COLO668 (cell line): ENCODE data around the gene INPP4B.

Experiments
- DNase-seq: peaks from one replicate; lab custom pipeline; 2025; ENCODE audit not compliant: unreplicated experiment; lab: John Stamatoyannopoulos, UW

The INPP4B gene

DNA sequence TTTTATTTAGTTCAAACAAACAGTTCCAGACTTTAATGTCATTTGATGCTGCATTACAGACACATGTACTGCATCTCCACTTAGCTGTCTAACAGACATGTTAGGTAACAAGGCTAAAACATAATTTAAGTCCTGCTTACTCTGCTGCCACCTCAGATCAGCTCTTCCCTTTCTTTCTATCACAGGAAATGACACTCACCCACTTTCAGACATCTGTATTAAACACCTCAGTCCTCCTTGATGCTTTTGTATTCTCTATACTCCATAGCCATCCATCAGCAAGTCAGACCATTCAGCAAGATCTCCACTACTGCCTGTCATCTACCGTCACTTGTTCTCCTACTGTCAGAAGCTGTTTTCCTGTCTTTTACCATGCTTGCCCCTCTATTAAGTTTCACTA lies 804.3 kb downstream of the INPP4B start:
- no peak for DNase-seq

DNA sequence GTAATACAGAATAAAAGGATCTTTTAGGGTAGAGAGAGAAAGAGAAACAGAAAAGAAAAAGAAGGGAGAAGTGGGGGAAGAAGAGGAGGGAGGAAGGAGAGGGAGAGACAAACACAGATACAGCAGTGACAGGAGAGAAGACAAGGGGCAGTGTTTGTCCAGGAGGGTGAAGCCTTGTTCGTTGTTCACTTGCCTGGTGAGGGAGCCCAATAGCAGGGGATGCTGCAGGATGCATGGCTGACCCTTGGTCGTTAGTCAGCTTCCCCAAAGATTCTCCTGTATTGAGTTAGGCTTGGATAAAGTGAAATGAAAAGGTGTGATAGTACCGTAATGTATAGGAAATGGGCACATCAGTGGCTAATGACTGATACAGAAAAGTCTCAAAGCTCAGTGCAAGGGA lies 806.1 kb downstream of the INPP4B start:
- no peak for DNase-seq

DNA sequence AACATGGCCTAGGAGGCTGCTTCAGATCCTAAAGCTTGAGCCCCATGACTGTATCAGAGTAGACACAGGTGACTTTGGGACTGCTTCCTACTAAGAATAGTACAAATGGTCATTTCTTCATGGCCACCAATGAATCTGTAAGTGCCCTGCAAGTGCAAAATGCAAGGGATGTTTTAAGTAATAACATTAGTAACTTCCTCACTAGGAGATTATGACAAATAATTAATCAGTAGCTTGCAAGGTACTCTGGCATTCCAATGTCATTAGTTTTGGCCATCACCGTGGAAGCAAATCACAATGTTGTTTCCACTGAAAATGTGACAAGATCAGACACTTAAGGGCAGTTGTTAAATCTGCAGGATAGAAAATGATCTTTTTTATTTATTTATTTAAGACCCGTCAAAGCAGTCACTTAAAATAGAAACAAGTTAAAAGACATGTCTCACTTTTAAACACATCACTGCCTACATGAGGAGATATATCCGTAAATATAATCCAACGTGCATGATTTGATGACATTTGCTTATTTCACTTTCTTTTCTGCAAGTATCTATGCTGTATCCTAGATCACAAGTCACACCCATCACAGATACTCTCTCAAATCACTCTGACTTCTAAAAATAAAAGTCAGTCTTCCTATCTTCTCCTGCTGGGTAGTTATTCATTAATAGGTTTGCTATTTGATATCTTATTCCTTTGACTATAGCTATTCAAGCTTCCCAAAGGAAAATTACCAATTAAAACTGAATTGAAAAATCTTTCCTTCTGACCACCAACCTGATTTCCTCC lies 809.1 kb downstream of the INPP4B start:
- no peak for DNase-seq

DNA sequence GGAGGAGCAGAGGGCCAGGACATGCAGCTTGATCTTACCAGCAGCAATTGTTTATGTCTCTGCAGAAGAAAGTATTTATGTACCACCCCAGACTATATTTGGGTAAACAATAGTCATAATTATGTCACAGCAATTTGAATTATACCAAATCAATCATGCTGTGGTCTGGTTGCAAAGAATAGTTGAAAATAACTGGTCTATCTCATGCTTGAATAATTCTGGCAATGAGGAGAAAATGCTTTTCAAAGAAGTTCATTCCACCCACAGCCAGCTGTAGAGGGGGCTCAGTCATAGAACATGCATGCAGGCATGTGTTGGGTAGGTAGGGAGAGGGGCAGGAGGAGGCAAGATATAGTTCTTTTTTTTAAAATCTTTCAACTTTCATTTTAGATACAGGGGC lies 810.5 kb downstream of the INPP4B start:
- DNase-seq = no peak

DNA sequence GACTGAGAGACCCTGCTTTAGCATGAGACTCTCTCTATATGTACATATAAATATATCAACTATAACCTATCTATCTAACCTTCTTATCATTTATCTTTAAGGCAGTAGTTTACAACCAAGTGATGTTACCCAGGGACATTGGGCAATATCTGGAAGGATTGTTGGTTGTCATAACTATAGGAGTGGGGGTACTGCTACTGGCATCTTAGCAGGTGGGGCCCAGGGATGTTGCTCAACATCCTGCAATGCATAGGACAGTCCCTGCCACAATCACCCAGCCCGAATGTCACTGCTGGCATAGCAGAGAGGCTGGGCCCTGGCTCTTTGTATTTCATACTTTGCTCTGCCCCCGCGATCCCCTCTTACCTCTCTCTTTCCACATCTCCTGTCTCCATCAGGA lies 812.0 kb downstream of the INPP4B start:
- no peak for DNase-seq

DNA sequence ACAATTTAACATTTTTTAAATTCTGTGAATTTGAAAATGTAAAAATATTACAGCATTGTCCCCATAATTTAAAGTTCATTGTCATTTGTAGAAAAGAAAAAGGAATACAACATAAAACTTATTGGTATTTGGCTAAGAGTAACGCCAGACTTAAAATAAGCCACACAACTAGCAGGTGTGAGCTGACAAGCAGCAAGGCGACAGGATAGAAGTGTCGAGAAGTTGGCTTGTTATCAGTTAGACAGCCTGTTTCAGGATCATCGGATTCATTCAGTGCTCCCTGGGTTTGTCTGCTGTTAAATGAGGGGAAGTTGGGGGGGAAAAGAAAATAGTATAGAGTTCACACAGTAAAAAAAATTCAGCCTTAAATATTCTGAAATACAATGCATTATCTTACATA lies 816.1 kb downstream of the INPP4B start:
- no peak for DNase-seq

DNA sequence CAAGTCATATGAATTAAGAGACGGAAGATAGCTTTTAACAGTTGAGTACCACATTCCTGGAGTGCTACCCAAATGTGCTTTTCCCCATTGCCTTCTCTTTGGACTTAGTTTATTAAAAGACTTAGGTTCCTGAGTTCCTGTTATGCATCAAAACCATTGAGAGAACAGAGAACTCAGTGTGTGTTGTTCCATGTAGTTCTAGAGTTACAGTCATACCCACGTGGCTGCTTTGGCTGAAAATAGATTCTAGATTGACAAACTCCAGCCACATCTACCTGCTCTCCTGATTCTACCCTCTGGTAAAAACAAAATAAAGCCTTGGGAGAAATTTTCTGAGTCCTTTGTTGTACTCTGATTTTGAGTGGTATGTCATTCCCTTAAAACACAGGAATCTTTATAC lies 824.3 kb downstream of the INPP4B start:
- DNase-seq = no peak

DNA sequence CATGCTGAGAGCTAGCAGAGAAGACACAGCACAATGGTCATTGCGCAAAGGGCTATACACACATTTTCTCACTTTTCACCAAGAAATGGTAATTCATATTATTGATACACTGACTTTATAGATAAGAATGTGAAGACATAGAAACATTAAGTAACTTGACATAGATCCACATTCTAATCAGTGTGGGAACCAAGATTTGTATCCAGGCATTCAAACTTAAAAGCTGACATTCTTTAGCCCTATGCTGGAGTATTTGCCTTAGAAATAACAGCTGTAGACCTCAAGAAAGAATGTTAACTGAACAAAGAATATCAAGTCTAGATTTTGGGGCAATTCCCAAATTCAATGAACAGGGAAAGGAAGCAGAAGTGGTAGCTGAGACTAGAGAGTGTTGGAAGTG lies 824.9 kb downstream of the INPP4B start:
- no peak for DNase-seq

DNA sequence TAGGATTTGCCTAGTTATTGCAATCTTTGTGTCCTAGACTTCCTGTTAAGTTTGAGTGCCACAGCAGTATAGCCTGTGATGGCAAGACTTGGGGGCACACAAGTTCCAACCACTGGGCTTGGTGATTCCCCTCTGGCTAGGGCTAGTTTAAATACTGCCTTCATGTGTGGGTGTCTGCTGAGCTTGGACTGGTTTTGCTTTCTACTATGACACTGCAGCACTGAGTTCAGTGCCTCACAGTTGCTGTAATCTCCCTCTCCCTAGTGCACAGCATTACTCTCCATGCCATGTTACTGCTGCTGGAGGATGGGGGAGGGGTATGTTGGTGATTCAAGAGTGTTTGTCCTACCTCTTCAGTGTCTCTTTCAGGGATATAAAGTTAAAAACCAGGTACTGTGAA lies 830.1 kb downstream of the INPP4B start:
- DNase-seq = no peak

DNA sequence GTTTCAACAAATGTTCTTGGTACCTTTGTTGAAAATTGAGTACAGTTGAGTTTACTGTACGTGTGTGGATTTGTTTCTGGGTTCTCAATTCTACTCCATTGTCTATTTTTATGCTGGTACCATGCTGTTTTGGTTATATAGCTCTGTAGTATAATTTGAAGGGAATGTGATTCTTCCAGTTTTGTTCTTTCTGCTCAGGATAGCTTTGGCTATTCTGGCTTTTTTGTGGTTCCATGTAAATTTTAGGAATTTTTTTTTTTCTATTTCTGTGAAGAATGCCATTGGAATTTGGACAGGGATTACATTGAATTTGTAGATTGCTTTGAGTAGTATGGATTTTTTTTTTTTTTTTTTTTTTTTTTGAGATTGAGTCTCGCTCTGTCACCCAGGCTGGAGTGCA lies 836.4 kb downstream of the INPP4B start:
- no peak for DNase-seq

DNA sequence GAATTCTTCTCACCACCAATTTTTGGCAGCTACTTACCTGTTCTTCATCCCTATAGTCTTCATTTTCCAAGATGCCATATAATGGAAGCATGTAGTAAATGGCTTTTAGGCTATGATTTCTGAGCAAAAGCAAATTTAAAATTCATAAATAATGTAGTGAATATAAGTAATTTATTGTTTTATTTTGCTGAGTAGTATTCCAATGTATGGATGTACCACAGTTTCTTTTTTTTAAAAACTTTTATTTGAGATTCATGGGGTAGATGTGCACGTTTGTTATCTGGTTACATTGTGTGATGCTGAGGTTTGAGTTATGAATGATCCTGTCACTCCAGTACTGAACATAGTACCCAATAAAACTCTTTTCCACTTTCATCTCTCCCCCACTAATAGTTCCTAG lies 840.6 kb downstream of the INPP4B start:
- no peak for DNase-seq

DNA sequence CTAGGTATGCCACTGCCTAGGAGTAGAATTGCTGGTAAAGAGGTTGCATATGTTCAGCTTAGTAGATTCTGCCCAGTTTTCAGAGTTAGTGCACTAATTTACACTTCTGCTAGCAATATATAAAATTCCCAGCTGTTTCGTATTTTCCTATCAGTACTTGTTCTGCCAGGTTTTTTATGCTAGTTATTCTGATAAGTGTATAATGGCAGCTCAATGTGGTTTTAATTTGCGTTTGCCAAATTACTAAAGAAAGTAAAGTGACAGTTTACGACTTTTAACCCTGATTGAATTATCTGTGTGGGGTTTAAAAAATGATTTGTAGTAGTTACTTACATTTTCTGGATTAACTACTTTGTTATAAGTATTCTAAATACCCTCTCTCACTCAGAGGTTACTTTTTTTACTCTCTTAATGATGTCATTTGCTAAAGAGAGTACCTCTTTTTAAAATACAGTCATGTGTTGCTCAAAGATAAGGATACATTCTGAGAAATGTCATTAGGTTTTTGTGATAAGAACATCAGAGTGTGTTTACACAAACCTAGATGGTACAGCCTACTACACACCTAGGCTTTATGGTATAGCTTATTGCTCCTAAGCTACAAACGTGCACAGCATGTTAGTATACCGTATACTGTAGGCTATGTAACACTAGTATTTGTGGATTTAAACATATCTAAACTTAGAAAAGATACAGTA lies 846.5 kb downstream of the INPP4B start:
- DNase-seq = no peak

DNA sequence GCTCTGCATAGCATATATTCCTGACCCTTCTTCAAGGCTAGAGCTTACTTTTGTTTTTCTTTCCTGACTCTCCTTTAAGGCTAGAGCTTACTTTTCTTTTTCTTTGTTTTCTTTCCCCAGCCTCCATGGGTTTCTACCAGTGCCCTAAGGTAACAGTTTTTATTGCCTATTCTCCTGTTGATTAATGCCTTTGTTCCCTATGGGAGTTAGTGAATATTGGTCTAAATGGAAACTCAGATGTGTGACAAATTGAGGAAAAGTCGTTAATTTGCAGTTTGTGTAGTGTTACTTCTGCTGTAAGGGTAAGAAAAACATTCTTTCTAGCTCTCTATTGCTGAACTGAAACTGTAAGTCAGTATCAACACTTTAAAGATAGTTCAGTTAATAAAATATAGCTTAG lies 851.0 kb downstream of the INPP4B start:
- no peak for DNase-seq

DNA sequence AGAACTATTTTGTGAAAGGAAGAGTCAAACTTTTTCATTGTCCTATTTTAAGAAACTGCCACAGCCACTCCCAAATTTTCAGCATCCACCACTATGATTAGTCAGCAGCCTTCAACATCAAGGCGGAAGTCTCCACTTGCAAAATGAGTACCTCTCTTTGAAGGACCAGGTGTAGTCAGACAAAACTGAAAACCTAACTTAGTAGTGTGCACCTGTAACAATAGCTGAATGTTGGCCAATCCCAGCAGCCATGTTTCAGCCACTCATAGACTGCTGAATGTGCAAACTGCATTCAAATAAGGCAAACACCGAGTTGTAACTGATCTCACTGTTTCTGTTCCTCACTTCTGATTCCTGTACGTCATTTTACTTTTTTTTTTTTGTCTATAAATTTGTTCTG lies 868.7 kb downstream of the INPP4B start:
- DNase-seq = no peak
